H9 (cell line): ENCODE data around the gene FOXP2. TPM values are rescaled to one million over a fixed set of nuclear protein-coding genes. Genes with fewer than 3 reads are reported as not detected.

ENCODE experiments used
- DNase-seq: peaks from one replicate; pipeline ENCODE4 v3.0.0-alpha.2; 2017
- H2AFZ ChIP-seq: one replicate; pipeline ENCODE4 v1.6.1; 2013; ENCODE audit warnings: mild to moderate bottlenecking, low read length, control low read depth, moderate library complexity
- H2AK5ac ChIP-seq: 2 replicates; pipeline ENCODE4 v1.6.1; 2013; ENCODE audit warnings: low read length, control low read depth, mixed read lengths; ENCODE audit not compliant: insufficient read length
- H2BK120ac ChIP-seq: one replicate; pipeline ENCODE4 v1.6.1; 2013; ENCODE audit warnings: low read depth, mild to moderate bottlenecking, low read length, control low read depth, inconsistent platforms; ENCODE audit not compliant: poor library complexity, severe bottlenecking
- H2BK12ac ChIP-seq: 2 replicates; pipeline ENCODE4 v1.6.1; 2013; ENCODE audit warnings: low read length, control low read depth, mixed read lengths, low read depth; ENCODE audit not compliant: insufficient read length
- H2BK15ac ChIP-seq: 2 replicates; pipeline ENCODE4 v1.6.1; 2013; ENCODE audit warnings: low read depth, low read length, control low read depth
- H2BK20ac ChIP-seq: one replicate; pipeline ENCODE4 v1.6.1; 2013; ENCODE audit warnings: low read depth, mild to moderate bottlenecking, low read length, control low read depth, inconsistent platforms; ENCODE audit not compliant: poor library complexity, severe bottlenecking
- H2BK5ac ChIP-seq: 2 replicates; pipeline ENCODE4 v1.6.1; 2013; ENCODE audit warnings: low read length, control low read depth, mixed read lengths; ENCODE audit not compliant: insufficient read length
- H3K14ac ChIP-seq: 2 replicates; pipeline ENCODE4 v1.6.1; 2013; ENCODE audit warnings: low read length, control low read depth; ENCODE audit not compliant: insufficient read depth
- H3K18ac ChIP-seq: 2 replicates; pipeline ENCODE4 v1.6.1; 2013; ENCODE audit warnings: low read depth, mild to moderate bottlenecking, mixed read lengths, low read length, control low read depth; ENCODE audit not compliant: insufficient read length
- H3K23ac ChIP-seq: 2 replicates; pipeline ENCODE4 v1.6.1; 2013; ENCODE audit warnings: low read length, control low read depth, mixed read lengths, low read depth; ENCODE audit not compliant: insufficient read length
- H3K23me2 ChIP-seq: 2 replicates; pipeline ENCODE4 v1.6.1; 2013; ENCODE audit warnings: low read depth, mild to moderate bottlenecking, mixed read lengths, low read length, control low read depth; ENCODE audit not compliant: insufficient read length, poor library complexity, severe bottlenecking
- H3K27ac ChIP-seq: 2 replicates; pipeline ENCODE4 v1.5.1; 2013; ENCODE audit warnings: low read length, control low read depth, mixed read lengths, low read depth; ENCODE audit not compliant: insufficient read length
- H3K27me3 ChIP-seq: 2 replicates; pipeline ENCODE4 v1.6.1; 2013; ENCODE audit warnings: low read length, control low read depth, inconsistent platforms; ENCODE audit not compliant: insufficient read depth
- H3K4ac ChIP-seq: 2 replicates; pipeline ENCODE4 v1.6.1; 2013; ENCODE audit warnings: low read depth, mild to moderate bottlenecking, control low read depth, inconsistent platforms, low read length, moderate library complexity
- H3K4me1 ChIP-seq: 2 replicates; pipeline ENCODE4 v1.6.1; 2013; ENCODE audit warnings: low read length, control low read depth, inconsistent platforms; ENCODE audit not compliant: insufficient read depth
- H3K4me2 ChIP-seq: 2 replicates; pipeline ENCODE4 v1.6.1; 2013; ENCODE audit warnings: low read length, control low read depth, mixed read lengths; ENCODE audit not compliant: insufficient read length, insufficient read depth
- H3K56ac ChIP-seq: 2 replicates; pipeline ENCODE4 v1.6.1; 2013; ENCODE audit warnings: low read depth, mild to moderate bottlenecking, mixed read lengths, low read length, control low read depth; ENCODE audit not compliant: insufficient read length
- H3K79me1 ChIP-seq: 2 replicates; pipeline ENCODE4 v1.6.1; 2013; ENCODE audit warnings: low read depth, mild to moderate bottlenecking, moderate library complexity, low read length, control low read depth, inconsistent platforms; ENCODE audit not compliant: insufficient read depth, poor library complexity, severe bottlenecking
- H3K79me2 ChIP-seq: 2 replicates; pipeline ENCODE4 v1.6.1; 2013; ENCODE audit warnings: low read length, control low read depth, inconsistent platforms; ENCODE audit not compliant: insufficient read depth
- H3K9ac ChIP-seq: 2 replicates; pipeline ENCODE4 v1.6.1; 2013; ENCODE audit warnings: low read length, control low read depth, mixed read lengths; ENCODE audit not compliant: insufficient read length; ENCODE audit errors: extremely low read depth
- H3K9me3 ChIP-seq: one replicate; pipeline ENCODE4 v1.6.1; 2013; ENCODE audit warnings: low read depth, low read length, inconsistent platforms; ENCODE audit not compliant: control insufficient read depth
- H3T11ph ChIP-seq: one replicate; pipeline ENCODE4 v1.6.1; 2013; ENCODE audit warnings: mild to moderate bottlenecking, low read length, control low read depth, inconsistent platforms
- H4K20me1 ChIP-seq: one replicate; pipeline ENCODE4 v1.6.1; 2013; ENCODE audit not compliant: control insufficient read depth, insufficient read length, insufficient read depth
- H4K5ac ChIP-seq: 2 replicates; pipeline ENCODE4 v1.6.1; 2013; ENCODE audit warnings: low read depth, mild to moderate bottlenecking, mixed read lengths, low read length, control low read depth; ENCODE audit not compliant: insufficient read length
- H4K8ac ChIP-seq: replicated peaks from 2 replicates; pipeline ENCODE4 v1.6.1; 2013; ENCODE audit warnings: low read length, control low read depth, mixed read lengths, low read depth; ENCODE audit not compliant: insufficient read length
- H4K91ac ChIP-seq: 2 replicates; pipeline ENCODE4 v1.6.1; 2013; ENCODE audit warnings: low read depth, mild to moderate bottlenecking, moderate library complexity, mixed read lengths, low read length, control low read depth; ENCODE audit not compliant: insufficient read length
- H3K27ac Mint-ChIP-seq, 3 experiments: 2 replicates in 2 of 3; 3 replicates in 1 of 3; pipeline ENCODE4 v1.8.0; 2020 to 2021; ENCODE audit warnings: mixed read lengths in 3 of 3, mild to moderate bottlenecking in 1 of 3, moderate library complexity in 1 of 3
- H3K27me3 Mint-ChIP-seq: 2 replicates; pipeline ENCODE4 v1.8.0; 2021; ENCODE audit warnings: low read depth, mild to moderate bottlenecking, moderate library complexity, mixed read lengths
- H3K36me3 Mint-ChIP-seq, 3 experiments: 2 replicates in 2 of 3; 3 replicates in 1 of 3; pipeline ENCODE4 v1.8.0; 2020 to 2021; ENCODE audit warnings: low read depth in 3 of 3, mixed read lengths in 3 of 3; ENCODE audit not compliant: insufficient read depth in 1 of 3
- H3K4me1 Mint-ChIP-seq, 2 experiments: 2 replicates each; pipeline ENCODE4 v1.8.0; 2020; ENCODE audit warnings: mixed read lengths in 2 of 2
- H3K4me3 Mint-ChIP-seq, 2 experiments: 2 replicates in 1 of 2; 3 replicates in 1 of 2; pipeline ENCODE4 v1.8.0; 2020 to 2021; ENCODE audit warnings: mild to moderate bottlenecking in 2 of 2, mixed read lengths in 2 of 2, moderate library complexity in 1 of 2
- H3K9me3 Mint-ChIP-seq, 2 experiments: 2 replicates in 1 of 2; 3 replicates in 1 of 2; pipeline ENCODE4 v1.8.0; 2020; ENCODE audit warnings: mild to moderate bottlenecking in 2 of 2, mixed read lengths in 2 of 2, moderate library complexity in 1 of 2
- CTCF ChIP-seq: fragments of 200-600 bp; sonication (generic); conservative IDR thresholded peaks from 3 replicates; pipeline ENCODE4 v1.8.0; 2021; ENCODE audit warnings: antibody characterized with exemption, mild to moderate bottlenecking
- WGBS: extraction: QIAGEN DNeasy Blood & Tissue Kit; methylation state at CpG from one replicate; pipeline ENCODE4 v1.1.7; 2013; ENCODE audit warnings: missing lambda C conversion rate, low lambda C conversion rate, mixed read lengths; ENCODE audit not compliant: insufficient read length; ENCODE audit errors: extremely low coverage; 5-methylcytosine and 5-hydroxymethylcytosine counted together
- total RNA-seq: library from RNA; stranded (reverse); gene quantifications from 2 replicates; pipeline ENCODE4 v1.2.1, GENCODE V29; 2021

Gene FOXP2
- total RNA-seq, 1 experiment from 2014 or later = not detected

- Histone ChIP-seq H3T11ph (no peak overlapping the region), H2BK15ac (no peak overlapping the region), H2BK12ac (no peak overlapping the region), H3K4ac (no peak overlapping the region), H3K23ac (no peak overlapping the region), H3K18ac (no peak overlapping the region), H4K5ac (no peak overlapping the region), H4K20me1 (no peaks in the 10 kb centered on the region), H3K79me1 (no peaks in the 10 kb centered on the region), H4K8ac (no peak overlapping the region), H3K9me3 (no peaks in the 10 kb centered on the region), H3K4me2 (no peak overlapping the region), H3K56ac (no peak overlapping the region), H3K14ac (no peak overlapping the region), H2AFZ (no peak overlapping the region), H2BK5ac (no peak overlapping the region), H2AK5ac (no peak overlapping the region), H3K27me3 (no peaks in the 10 kb centered on the region), H2BK120ac (no peak overlapping the region), H2BK20ac (no peak overlapping the region), H3K79me2 (no peaks in the 10 kb centered on the region), H3K4me1 (no peaks in the 10 kb centered on the region), H3K23me2 (no peaks in the 10 kb centered on the region), H3K27ac (no peak overlapping the region), H4K91ac (no peak overlapping the region), H3K9ac (no peak overlapping the region)
- DNase-seq = no peak
- Mint-ChIP-seq H3K4me3 (no peak overlapping the region), H3K27me3 (no peaks in the 10 kb centered on the region), H3K4me1 (peaks cover 6 to 13% of the 10 kb centered on the region in 2 experiments), H3K36me3 (no peaks in the 10 kb centered on the region), H3K9me3 (no peaks in the 10 kb centered on the region), H3K27ac (no peak overlapping the region; a peak in 1 of 7 replicates)
- no peak for TF ChIP-seq CTCF
- no CpG with 5 or more reads among the region's 2 CpGs for WGBS
These were observed 120.3 kb downstream of the FOXP2 start for GRCh38 chr7:114534953-114535352.
